Hepatocyte (in vitro differentiated cells): ENCODE data around the gene TSPEAR. TPM values are rescaled to one million over a fixed set of nuclear protein-coding genes. Genes with fewer than 3 reads are reported as not detected.

Experiments used
- DNase-seq: peaks from one replicate; pipeline ENCODE4 v3.0.0-alpha.2; 2016; ENCODE audit warnings: low spot score
- H2AFZ ChIP-seq: fragments of 200-600 bp; sonication (generic); 2 replicates; pipeline ENCODE4 v1.6.0; 2016; ENCODE audit warnings: antibody characterized with exemption, mild to moderate bottlenecking
- H3K27ac ChIP-seq: fragments of 200-600 bp; sonication (generic); 2 replicates; pipeline ENCODE4 v1.5.1; 2016; ENCODE audit warnings: mild to moderate bottlenecking
- H3K27me3 ChIP-seq: fragments of 200-600 bp; sonication (generic); 2 replicates; pipeline ENCODE4 v1.6.1; 2016
- H3K36me3 ChIP-seq: fragments of 200-600 bp; sonication (generic); replicated peaks from 2 replicates; pipeline ENCODE4 v1.5.1; 2016; ENCODE audit warnings: low read depth; ENCODE audit not compliant: insufficient read depth
- H3K4me1 ChIP-seq: fragments of 200-600 bp; sonication (generic); 2 replicates; pipeline ENCODE4 v1.5.1; 2016; ENCODE audit warnings: mild to moderate bottlenecking, moderate library complexity; ENCODE audit not compliant: insufficient read depth
- H3K4me2 ChIP-seq: fragments of 200-600 bp; sonication (generic); 2 replicates; pipeline ENCODE4 v1.6.0; 2016
- H3K4me3 ChIP-seq: fragments of 200-600 bp; sonication (generic); 2 replicates; pipeline ENCODE4 v1.5.1; 2016; ENCODE audit warnings: mild to moderate bottlenecking
- H3K79me2 ChIP-seq: fragments of 200-600 bp; sonication (generic); 2 replicates; pipeline ENCODE4 v1.6.0; 2017; ENCODE audit warnings: mild to moderate bottlenecking
- H3K9me2 ChIP-seq: fragments of 200-600 bp; sonication (generic); replicated peaks from 2 replicates; pipeline ENCODE4 v1.6.0; 2017; ENCODE audit warnings: mild to moderate bottlenecking; ENCODE audit not compliant: insufficient read depth
- H3K9me3 ChIP-seq: fragments of 200-600 bp; sonication (generic); 2 replicates; pipeline ENCODE4 v1.5.1; 2016; ENCODE audit warnings: low read depth, mild to moderate bottlenecking
- H4K20me1 ChIP-seq: fragments of 200-600 bp; sonication (generic); 2 replicates; pipeline ENCODE4 v1.6.0; 2016; ENCODE audit warnings: mild to moderate bottlenecking; ENCODE audit not compliant: insufficient read depth, poor library complexity, severe bottlenecking
- CTCF ChIP-seq: fragments of 200-600 bp; sonication (generic); IDR thresholded peaks from 2 replicates; pipeline ENCODE4 v1.5.1; 2016; ENCODE audit warnings: antibody characterized with exemption, mild to moderate bottlenecking; ENCODE audit not compliant: poor library complexity
- EZH2 ChIP-seq: fragments of 200-600 bp; sonication (generic); IDR thresholded peaks from 2 replicates; pipeline ENCODE4 v1.6.1; 2016; ENCODE audit warnings: antibody characterized with exemption, mild to moderate bottlenecking, borderline replicate concordance
- EZH2phosphoT487 ChIP-seq: fragments of 200-600 bp; sonication (generic); IDR thresholded peaks from one replicate; pipeline ENCODE4 v1.6.1; 2018; ENCODE audit warnings: antibody characterized with exemption, mild to moderate bottlenecking, low read depth, moderate library complexity; ENCODE audit not compliant: unreplicated experiment, severe bottlenecking
- WGBS: methylation state at CpG from one replicate; pipeline ENCODE4 v1.1.6; 2016; ENCODE audit warnings: low lambda C conversion rate; ENCODE audit errors: missing lambda C conversion rate; 5-methylcytosine and 5-hydroxymethylcytosine counted together
- polyA plus RNA-seq: library from polyadenylated mRNA; unstranded; fragments of >200 nt; fragmentation: Nextera tagmentation; extraction: Ambion mirVana; gene quantifications from 2 replicates; pipeline ENCODE4 v1.2.1, GENCODE V29; 2016
- total RNA-seq: library from RNA; depleted of rRNA; stranded (reverse); fragments of >200 nt; gene quantifications from 2 replicates; pipeline ENCODE4 v1.2.3, GENCODE V29; 2014

The TSPEAR gene
- total and polyA plus RNA-seq, 2 experiments from 2014 or later = 0.35 TPM; not detected in 1

GRCh38 chr21:44557491-44558328, 153.7 kb downstream of the TSPEAR start:
- H3K36me3 ChIP-seq = no peaks in the 10 kb centered on the region
- no peak overlapping the region for H3K4me2 ChIP-seq
- no peaks in the 10 kb centered on the region for H3K9me3 ChIP-seq
- H3K4me1 ChIP-seq = no peaks in the 10 kb centered on the region
- H4K20me1 ChIP-seq = no peaks in the 10 kb centered on the region
- H2AFZ ChIP-seq = no peak overlapping the region
- H3K9me2 ChIP-seq = no peaks in the 10 kb centered on the region
- no peak for DNase-seq
- no peaks in the 10 kb centered on the region for H3K79me2 ChIP-seq
- H3K4me3 ChIP-seq = no peak overlapping the region
- TF ChIP-seq CTCF (no peak), EZH2 (no peak), EZH2phosphoT487 (no peak)
- no peaks in the 10 kb centered on the region for H3K27me3 ChIP-seq
- 80% methylated on average over 28 of the region's 30 CpGs for WGBS
- no peak overlapping the region for H3K27ac ChIP-seq

- no peaks in the 10 kb centered on the region for H3K4me1 ChIP-seq
- TF ChIP-seq CTCF = no peak
- TF ChIP-seq EZH2 = no peak
- no peak for TF ChIP-seq EZH2phosphoT487
- no peak for DNase-seq
Measured at GRCh38 chr21:44556879-44557278, 154.5 kb downstream of the TSPEAR start.

GRCh38 chr21:44555200-44555875, 156.0 kb downstream of the TSPEAR start:
- Histone ChIP-seq H3K4me3 (no peak overlapping the region), H3K27ac (no peak overlapping the region), H3K36me3 (no peaks in the 10 kb centered on the region), H3K9me3 (no peaks in the 10 kb centered on the region), H3K4me1 (no peaks in the 10 kb centered on the region), H2AFZ (no peak overlapping the region), H3K9me2 (no peaks in the 10 kb centered on the region), H3K79me2 (no peaks in the 10 kb centered on the region), H4K20me1 (no peaks in the 10 kb centered on the region), H3K27me3 (no peaks in the 10 kb centered on the region), H3K4me2 (no peak overlapping the region)
- TF ChIP-seq EZH2 (no peak), CTCF (no peak), EZH2phosphoT487 (no peak)
- WGBS = 71% methylated on average over 13 of the region's 13 CpGs
- DNase-seq = no peak

More at GRCh38 chr21:44556879-44557278, 154.5 kb downstream of the TSPEAR start:
- Histone ChIP-seq H3K27ac (no peak overlapping the region), H2AFZ (no peak overlapping the region), H3K27me3 (no peaks in the 10 kb centered on the region), H3K36me3 (no peaks in the 10 kb centered on the region), H3K79me2 (no peaks in the 10 kb centered on the region), H3K9me3 (no peaks in the 10 kb centered on the region), H3K4me3 (no peak overlapping the region), H3K4me2 (no peak overlapping the region), H4K20me1 (no peaks in the 10 kb centered on the region), H3K9me2 (no peaks in the 10 kb centered on the region)
- 88% methylated on average over 9 of the region's 9 CpGs for WGBS
